ENCODE data around the gene NUP42. TPM values are rescaled to one million over a fixed set of nuclear protein-coding genes. Genes with fewer than 3 reads are reported as not detected.

NUP42 gene
- total RNA-seq, 2 experiments from 2014 or later = 24.1 to 31.7 TPM

GRCh38 chr7:23242321-23242720, 60.5 kb downstream of the NUP42 start:
- no peak for DNase-seq
- Mint-ChIP-seq H3K27me3 (peaks cover 26% of the 10 kb centered on the region), H3K36me3 (no peaks in the 10 kb centered on the region), H3K27ac (no peak overlapping the region), H3K4me3 (no peak overlapping the region), H3K4me1 (ENCODE audit: low read depth) (peaks cover 2% of the 10 kb centered on the region), H3K9me3 (no peaks in the 10 kb centered on the region)
- intact Hi-C loops (cut with micrococcal nuclease) = no loop called here
- ChIA-PET POLR2A (no interaction called here), CTCF (interaction anchor here (0.7 kb wide), 1 partner anchor 27 kb away, joined by 5 read pairs; no protein-coding TSS in a partner anchor)

- Mint-ChIP-seq H3K36me3 (no peaks in the 10 kb centered on the region), H3K4me1 (ENCODE audit: low read depth) (peaks cover 3% of the 10 kb centered on the region), H3K27ac (no peak overlapping the region), H3K9me3 (no peaks in the 10 kb centered on the region), H3K27me3 (peaks cover 30% of the 10 kb centered on the region), H3K4me3 (no peak overlapping the region)
- CTCF ChIA-PET = interaction anchor here (0.7 kb wide), 1 partner anchor 26 kb away, joined by 5 read pairs; no protein-coding TSS in a partner anchor
- no peak for DNase-seq
- POLR2A ChIA-PET = no interaction called here
- intact Hi-C loops (cut with micrococcal nuclease) = no loop called here
These were observed 61.1 kb downstream of the NUP42 start for GRCh38 chr7:23242935-23243334.

- Mint-ChIP-seq H3K4me1 (ENCODE audit: low read depth) (peaks cover 5% of the 10 kb centered on the region), H3K27me3 (peaks cover 53% of the 10 kb centered on the region), H3K4me3 (no peak within 1 kb of the TSS), H3K27ac (no peak within 1 kb of the TSS), H3K36me3 (no peaks in the 10 kb centered on the region), H3K9me3 (no peaks in the 10 kb centered on the region)
- ChIA-PET CTCF (no interaction called here), POLR2A (no interaction called here)
- no peak for DNase-seq
- intact Hi-C loops (cut with micrococcal nuclease) = no loop called here
These were observed 64.7 kb downstream of the NUP42 start, which contains the start of gene GPNMB for GRCh38 chr7:23246555-23246954. Gene GPNMB, plus strand, starts transcription at chr7:23246775. Its CDS starts 83 bp downstream, at chr7:23246858.

- no peak overlapping the region for H3K4me3 Mint-ChIP-seq
- POLR2A ChIA-PET = no interaction called here
- peaks cover 5% of the 10 kb centered on the region for H3K4me1 Mint-ChIP-seq (ENCODE audit: low read depth)
These were observed 65.3 kb downstream of the NUP42 start for GRCh38 chr7:23247046-23247602.

GRCh38 chr7:23247603-23248335, 65.9 kb downstream of the NUP42 start:
- no peak overlapping the region for H3K4me3 Mint-ChIP-seq
- H3K36me3 Mint-ChIP-seq = no peaks in the 10 kb centered on the region
- no peak for DNase-seq
- H3K9me3 Mint-ChIP-seq = no peaks in the 10 kb centered on the region
- intact Hi-C loops (cut with micrococcal nuclease) = no loop called here
- H3K27me3 Mint-ChIP-seq = peaks cover 63% of the 10 kb centered on the region
- H3K4me1 Mint-ChIP-seq (ENCODE audit: low read depth) = peaks cover 3% of the 10 kb centered on the region
- no peak overlapping the region for H3K27ac Mint-ChIP-seq
- ChIA-PET CTCF (no interaction called here), POLR2A (no interaction called here)

More at GRCh38 chr7:23247046-23247602, 65.3 kb downstream of the NUP42 start:
- CTCF ChIA-PET = no interaction called here
- DNase-seq = no peak
- H3K27ac Mint-ChIP-seq = no peak overlapping the region
- intact Hi-C loops (cut with micrococcal nuclease) = no loop called here
- H3K36me3 Mint-ChIP-seq = no peaks in the 10 kb centered on the region
- H3K9me3 Mint-ChIP-seq = no peaks in the 10 kb centered on the region
- peaks cover 59% of the 10 kb centered on the region for H3K27me3 Mint-ChIP-seq

GRCh38 chr7:23249486-23249885, 67.6 kb downstream of the NUP42 start:
- CTCF ChIA-PET = no interaction called here
- Mint-ChIP-seq H3K27ac (no peak overlapping the region), H3K27me3 (peaks cover 62% of the 10 kb centered on the region), H3K4me3 (no peak overlapping the region), H3K4me1 (ENCODE audit: low read depth) (peaks cover 3% of the 10 kb centered on the region), H3K36me3 (no peaks in the 10 kb centered on the region), H3K9me3 (no peaks in the 10 kb centered on the region)
- intact Hi-C loops (cut with micrococcal nuclease) = no loop called here
- POLR2A ChIA-PET = no interaction called here
- no peak for DNase-seq

Other genes with a start within 250 kb of the NUP42 start
- gene HYCC1, start 167.9 kb upstream of the NUP42 start, total RNA-seq = 10 to 100 TPM; 20.7 to 23.9 TPM
- gene KLHL7, start 76.3 kb upstream of the NUP42 start, total RNA-seq = 10 to 100 TPM; 24.3 to 24.8 TPM
- gene GPNMB, start 64.7 kb downstream of the NUP42 start, total RNA-seq = under 1 TPM in 1 of 2 experiments, not detected in 1; 0.43 TPM
- gene MALSU1, start 117.3 kb downstream of the NUP42 start, total RNA-seq = 100 to 1,000 TPM; 100 to 101 TPM